Adrenal gland (tissue), 5 donors: ENCODE measurements around the gene SETBP1.

Source experiments
- POLR2A ChIP-seq, 2 donors: fragments of 450-650 bp; IDR thresholded peaks; one replicate each; pipeline ENCODE4 v1.6.1; 2017; ENCODE audit warnings: antibody characterized with exemption in 2 of 2, mild to moderate bottlenecking in 2 of 2, moderate library complexity in 1 of 2
- TF ChIP-seq, protein P1 (sequence below), 6 experiments: fragments of 450-650 bp in 4 of 6; fragments of 200-600 bp in 2 of 6; sonication (generic) in 1 of 6; IDR thresholded peaks; 1 replicate in 5 of 6; 2 replicates in 1 of 6; pipeline versions ENCODE4 v1.5.1 to v1.8.0; 2016 to 2021; ENCODE audit warnings: antibody characterized with exemption in 6 of 6, mild to moderate bottlenecking in 2 of 6, moderate library complexity in 1 of 6
- donor health status: DM: no; HTN: no; CAD: no.

DNA sequence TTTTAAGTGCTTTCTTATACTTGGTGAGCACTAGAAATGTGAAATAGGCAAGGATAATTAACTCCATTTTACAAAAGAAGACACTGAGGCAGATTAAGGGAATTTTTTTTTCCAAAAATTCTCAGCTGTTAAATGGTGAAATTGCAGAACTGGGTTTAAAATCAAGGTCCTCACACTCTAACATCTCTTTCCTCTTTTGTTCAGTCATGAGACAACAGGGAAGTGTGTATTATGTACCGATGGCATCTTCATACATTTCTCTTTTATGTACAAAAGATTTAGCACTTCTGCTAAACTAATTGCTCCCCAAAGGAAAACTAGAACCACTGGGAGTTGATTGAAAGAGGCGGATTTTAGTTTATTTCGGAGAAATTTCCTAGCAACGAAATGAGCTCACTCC lies 203.0 kb downstream of the SETBP1 start:
- no peak for TF ChIP-seq POLR2A (IDR thresholded peaks at IDR 0.05)
- TF ChIP-seq, protein P1, sequence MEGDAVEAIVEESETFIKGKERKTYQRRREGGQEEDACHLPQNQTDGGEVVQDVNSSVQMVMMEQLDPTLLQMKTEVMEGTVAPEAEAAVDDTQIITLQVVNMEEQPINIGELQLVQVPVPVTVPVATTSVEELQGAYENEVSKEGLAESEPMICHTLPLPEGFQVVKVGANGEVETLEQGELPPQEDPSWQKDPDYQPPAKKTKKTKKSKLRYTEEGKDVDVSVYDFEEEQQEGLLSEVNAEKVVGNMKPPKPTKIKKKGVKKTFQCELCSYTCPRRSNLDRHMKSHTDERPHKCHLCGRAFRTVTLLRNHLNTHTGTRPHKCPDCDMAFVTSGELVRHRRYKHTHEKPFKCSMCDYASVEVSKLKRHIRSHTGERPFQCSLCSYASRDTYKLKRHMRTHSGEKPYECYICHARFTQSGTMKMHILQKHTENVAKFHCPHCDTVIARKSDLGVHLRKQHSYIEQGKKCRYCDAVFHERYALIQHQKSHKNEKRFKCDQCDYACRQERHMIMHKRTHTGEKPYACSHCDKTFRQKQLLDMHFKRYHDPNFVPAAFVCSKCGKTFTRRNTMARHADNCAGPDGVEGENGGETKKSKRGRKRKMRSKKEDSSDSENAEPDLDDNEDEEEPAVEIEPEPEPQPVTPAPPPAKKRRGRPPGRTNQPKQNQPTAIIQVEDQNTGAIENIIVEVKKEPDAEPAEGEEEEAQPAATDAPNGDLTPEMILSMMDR (IDR thresholded peaks at IDR 0.05) = no peak
